Endodermal cell (in vitro differentiated cells): ENCODE data around the gene SCAMP1. TPM values are rescaled to one million over a fixed set of nuclear protein-coding genes. Genes with fewer than 3 reads are reported as not detected.

ENCODE experiments used
- DNase-seq: peaks from one replicate; pipeline ENCODE4 v3.0.0-alpha.2; 2017
- H3K27ac ChIP-seq: 2 replicates; pipeline ENCODE4 v1.5.1; 2013; ENCODE audit warnings: mild to moderate bottlenecking, low read depth, low read length, moderate library complexity
- H3K27me3 ChIP-seq: 2 replicates; pipeline ENCODE4 v1.6.1; 2013; ENCODE audit warnings: mild to moderate bottlenecking, low read length, moderate library complexity; ENCODE audit not compliant: insufficient read depth, control insufficient read depth, poor library complexity, severe bottlenecking
- H3K36me3 ChIP-seq: 2 replicates; pipeline ENCODE4 v1.7.0; 2013; ENCODE audit warnings: mild to moderate bottlenecking, low read length, moderate library complexity; ENCODE audit not compliant: control insufficient read depth, insufficient read depth
- H3K4me1 ChIP-seq: one replicate; pipeline ENCODE4 v1.7.0; 2013; ENCODE audit warnings: low read length; ENCODE audit not compliant: control insufficient read depth, insufficient read depth
- H3K4me3 ChIP-seq: 2 replicates; pipeline ENCODE4 v1.5.1; 2013; ENCODE audit warnings: mild to moderate bottlenecking, low read length, moderate library complexity
- H3K9ac ChIP-seq: 2 replicates; pipeline ENCODE4 v1.6.1; 2013; ENCODE audit warnings: mild to moderate bottlenecking, low read length, moderate library complexity; ENCODE audit not compliant: poor library complexity, severe bottlenecking; ENCODE audit errors: extremely low read depth
- H3K9me3 ChIP-seq: 2 replicates; pipeline ENCODE4 v1.6.1; 2013; ENCODE audit warnings: mild to moderate bottlenecking, low read length, moderate library complexity; ENCODE audit not compliant: control insufficient read depth
- H3K27ac Mint-ChIP-seq: 2 replicates; pipeline ENCODE4 v1.8.0; 2020; ENCODE audit warnings: mixed read lengths
- H3K27me3 Mint-ChIP-seq: 2 replicates; pipeline ENCODE4 v1.8.0; 2021; ENCODE audit warnings: mild to moderate bottlenecking, mixed read lengths; ENCODE audit not compliant: insufficient read depth
- H3K36me3 Mint-ChIP-seq: 2 replicates; pipeline ENCODE4 v1.8.0; 2020; ENCODE audit warnings: low read depth, mixed read lengths
- H3K4me1 Mint-ChIP-seq: 2 replicates; pipeline ENCODE4 v1.8.0; 2020; ENCODE audit warnings: mixed read lengths
- H3K4me3 Mint-ChIP-seq: 2 replicates; pipeline ENCODE4 v1.8.0; 2020; ENCODE audit warnings: mild to moderate bottlenecking, moderate library complexity, mixed read lengths
- H3K9me3 Mint-ChIP-seq: 2 replicates; pipeline ENCODE4 v1.8.0; 2020; ENCODE audit warnings: mild to moderate bottlenecking, mixed read lengths
- CTCF ChIP-seq: fragments of 200-600 bp; sonication (generic); conservative IDR thresholded peaks from 2 replicates; pipeline ENCODE4 v1.5.0; 2021; ENCODE audit warnings: antibody characterized with exemption, mild to moderate bottlenecking
- WGBS, 2 experiments: methylation state at CpG; one replicate each; pipeline versions ENCODE4 v1.1.5 to v1.1.7; 2013; ENCODE audit warnings: missing lambda C conversion rate in 2 of 2, mixed read lengths in 1 of 2; ENCODE audit not compliant: insufficient coverage in 1 of 2, insufficient read length in 1 of 2; 5-methylcytosine and 5-hydroxymethylcytosine counted together
- total RNA-seq, 2 donors: library from RNA; stranded (reverse); fragmentation: NEBNext Ultra II Directional in 1 of 2; extraction: Animal tissue kit (Norgen Biotek cat#: 25700) in 1 of 2; gene quantifications; 2 replicates in 1 of 2; 3 replicates in 1 of 2; pipeline ENCODE4 v1.2.1, GENCODE V29; 2021

SCAMP1 gene
- total RNA-seq, 2 donors from 2014 or later, result 53.3 to 56.4 TPM

- Mint-ChIP-seq H3K4me3 (no peak overlapping the region), H3K27me3 (no peaks in the 10 kb centered on the region), H3K4me1 (peaks cover 90% of the 10 kb centered on the region), H3K9me3 (no peaks in the 10 kb centered on the region), H3K36me3 (peaks cover 41% of the 10 kb centered on the region), H3K27ac (no peak overlapping the region)
- Histone ChIP-seq H3K27me3 (no peaks in the 10 kb centered on the region), H3K36me3 (peaks cover 45% of the 10 kb centered on the region), H3K9me3 (no peaks in the 10 kb centered on the region), H3K9ac (no peak overlapping the region), H3K4me1 (peaks cover 41% of the 10 kb centered on the region), H3K27ac (no peak overlapping the region), H3K4me3 (no peak overlapping the region)
- 93 to 96% methylated on average over 9 of the region's 9 CpGs for WGBS, 2 experiments
- peak; percentile 18 for DNase-seq
- TF ChIP-seq CTCF, result no peak
Observed at GRCh38 chr5:78501411-78502352, 141.3 kb downstream of the SCAMP1 start.

DNA sequence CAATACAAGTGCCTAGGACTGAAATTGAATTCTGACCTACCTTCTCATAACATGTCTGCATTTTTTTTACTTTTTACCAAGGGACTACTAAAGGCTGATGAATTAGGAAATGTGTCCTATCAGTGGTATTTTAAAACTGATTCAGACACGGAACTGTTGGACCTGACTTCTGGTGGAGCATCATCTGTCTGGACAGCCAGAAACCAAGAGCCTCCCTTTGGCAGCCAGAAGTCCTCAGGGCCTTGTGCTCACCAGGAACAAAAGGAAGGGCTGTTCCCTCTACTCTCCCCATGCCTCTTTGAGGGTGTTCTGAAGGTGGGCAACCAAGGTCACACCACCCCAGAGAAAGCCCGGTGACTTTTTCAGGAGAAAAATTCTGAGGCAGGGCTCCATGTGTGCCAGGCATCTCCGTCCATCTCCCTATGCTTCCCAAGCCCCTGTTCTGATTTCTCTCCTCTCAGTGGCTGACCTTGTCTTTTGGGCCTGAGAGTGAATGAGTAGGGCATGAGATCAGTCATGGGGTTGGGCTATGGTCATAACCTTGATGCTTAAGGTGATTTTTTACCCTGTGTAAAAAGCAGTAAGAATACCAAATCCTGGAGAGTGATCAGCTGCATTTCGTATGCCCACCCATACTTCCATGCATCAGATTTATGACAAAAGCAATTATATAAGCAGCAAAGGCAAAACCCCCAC is 143.7 kb downstream of the SCAMP1 start:
- no peak for TF ChIP-seq CTCF
- no peaks in the 10 kb centered on the region for H3K9me3 Mint-ChIP-seq
- no peak overlapping the region for H3K4me3 ChIP-seq

DNA sequence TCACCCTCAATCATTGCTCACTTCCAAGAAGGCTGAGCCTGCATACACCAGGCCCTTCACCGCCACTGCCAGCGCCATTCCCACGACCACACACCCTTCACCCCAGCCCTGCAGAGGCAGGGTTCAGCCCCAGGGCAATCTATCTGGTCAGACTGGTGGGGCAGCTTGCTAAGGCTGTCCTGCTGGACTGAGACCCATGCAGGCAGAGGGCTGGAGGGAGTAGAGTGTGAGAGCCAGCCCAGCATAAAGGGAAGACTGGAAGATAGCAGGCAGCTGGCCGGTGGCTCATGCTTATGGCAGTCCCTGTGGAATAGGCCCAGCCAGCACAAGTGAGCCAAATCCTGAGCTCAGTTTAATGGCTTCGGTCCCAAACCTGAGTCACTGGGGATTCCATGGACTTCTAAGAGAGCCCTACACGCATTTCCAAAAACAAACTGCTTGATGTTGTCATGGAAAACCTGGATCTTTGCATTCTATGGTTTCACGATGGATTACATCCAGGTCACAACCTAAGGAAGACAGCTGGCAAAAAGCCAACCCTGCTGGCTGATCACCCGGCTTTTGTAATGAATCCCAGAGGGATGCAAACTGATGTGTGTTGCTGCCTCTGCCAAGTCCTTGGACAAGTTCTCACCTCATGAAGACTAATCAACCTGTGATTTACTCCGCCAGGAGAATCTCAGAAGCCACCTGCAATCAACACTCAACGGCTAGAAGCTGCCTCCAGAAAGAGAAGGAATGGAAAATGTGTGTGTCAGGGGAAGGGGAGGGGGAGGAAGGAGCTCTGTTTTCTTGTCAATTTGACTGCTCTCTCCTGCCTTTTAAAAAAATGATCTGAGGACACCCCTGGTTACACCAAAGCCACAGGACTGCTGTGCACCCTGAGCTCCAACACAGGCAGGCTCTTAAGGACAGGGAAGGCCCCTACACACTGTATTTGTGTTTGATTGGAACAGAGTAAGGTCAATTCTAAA is 144.6 kb downstream of the SCAMP1 start:
- no peaks in the 10 kb centered on the region for H3K9me3 ChIP-seq
- no peaks in the 10 kb centered on the region for H3K27me3 ChIP-seq
- peaks cover 43% of the 10 kb centered on the region for H3K36me3 ChIP-seq
- WGBS, 2 experiments, result 70 to 80% methylated on average over 5 to 10 of the region's 10 CpGs
- peaks cover 47% of the 10 kb centered on the region for H3K4me1 ChIP-seq
- DNase-seq, result peak; percentile 55
- no peak overlapping the region for H3K4me3 ChIP-seq
- Mint-ChIP-seq H3K4me1 (peaks cover 90% of the 10 kb centered on the region), H3K4me3 (peak overlapping the region; percentile 25), H3K36me3 (peaks cover 49% of the 10 kb centered on the region), H3K27ac (peak overlapping the region; percentile 48), H3K27me3 (peaks cover under 1% of the 10 kb centered on the region), H3K9me3 (no peaks in the 10 kb centered on the region)
- no peak overlapping the region for H3K9ac ChIP-seq
- no peak overlapping the region for H3K27ac ChIP-seq
- no peak for TF ChIP-seq CTCF

More for the DNA sequence above, 143.7 kb downstream of the SCAMP1 start:
- no peaks in the 10 kb centered on the region for H3K27me3 Mint-ChIP-seq
- peaks cover 91% of the 10 kb centered on the region for H3K4me1 Mint-ChIP-seq
- 93 to 100% methylated on average over 3 to 4 of the region's 4 CpGs for WGBS, 2 experiments
- H3K36me3 Mint-ChIP-seq, result peaks cover 49% of the 10 kb centered on the region
- H3K27ac ChIP-seq, result no peak overlapping the region
- no peak overlapping the region for H3K9ac ChIP-seq
- peaks cover 38% of the 10 kb centered on the region for H3K36me3 ChIP-seq
- peak; percentile 25 for DNase-seq
- no peak overlapping the region for H3K27ac Mint-ChIP-seq
- H3K9me3 ChIP-seq, result no peaks in the 10 kb centered on the region
- no peaks in the 10 kb centered on the region for H3K27me3 ChIP-seq
- peaks cover 47% of the 10 kb centered on the region for H3K4me1 ChIP-seq
- no peak overlapping the region for H3K4me3 Mint-ChIP-seq
